ENCODE measurements around the gene ATF6B. TPM values are rescaled to one million over a fixed set of nuclear protein-coding genes. Genes with fewer than 3 reads are reported as not detected.

Gene ATF6B
- total RNA-seq, 1 experiment from 2014 or later = 45.3 TPM

DNA sequence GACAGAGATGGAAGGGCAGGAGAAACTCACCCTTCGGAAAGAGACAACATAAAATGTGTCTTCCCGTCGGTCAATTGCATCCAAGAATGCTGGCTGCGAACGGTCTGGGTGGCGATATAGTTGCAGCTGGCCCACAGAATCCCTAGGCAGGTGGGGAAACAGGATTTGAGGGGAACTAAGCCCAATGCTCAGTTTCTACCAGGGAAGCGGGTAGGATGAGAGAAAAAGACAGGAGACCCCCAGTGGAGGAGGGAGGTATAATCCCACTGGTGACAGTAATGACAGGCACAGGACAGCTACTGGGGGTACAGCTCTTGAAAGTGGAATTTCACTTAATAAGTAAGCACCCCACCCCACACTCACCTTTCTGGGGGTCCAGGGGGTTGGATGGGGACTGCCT is 11.4 kb downstream of the ATF6B start:
- Histone ChIP-seq H3K9ac (ENCODE audit: extremely low read depth, insufficient read length, low read length) (no peak overlapping the region), H2BK5ac (ENCODE audit: insufficient read length, low read length) (no peak overlapping the region), H3K27me3 (ENCODE audit: insufficient read depth, low read length) (no peaks in the 10 kb centered on the region), H3K4ac (ENCODE audit: low read depth, low read length) (no peak overlapping the region), H2BK120ac (ENCODE audit: low read depth, low read length, poor library complexity, severe bottlenecking) (no peak overlapping the region), H3K18ac (ENCODE audit: insufficient read length, low read depth, low read length) (no peak overlapping the region), H4K91ac (ENCODE audit: insufficient read length, low read depth, low read length) (no peak overlapping the region), H3K23me2 (ENCODE audit: insufficient read length, low read depth, low read length, poor library complexity, severe bottlenecking) (no peaks in the 10 kb centered on the region), H2AFZ (ENCODE audit: low read length) (no peak overlapping the region), H3K4me2 (ENCODE audit: insufficient read depth, insufficient read length, low read length) (no peak overlapping the region), H4K8ac (replicated peaks; ENCODE audit: insufficient read length, low read depth, low read length) (no peak overlapping the region), H4K5ac (ENCODE audit: insufficient read length, low read depth, low read length) (no peak overlapping the region), H2BK12ac (ENCODE audit: insufficient read length, low read depth, low read length) (no peak overlapping the region), H3K27ac (ENCODE audit: insufficient read length, low read depth, low read length) (no peak overlapping the region), H2AK5ac (ENCODE audit: insufficient read length, low read length) (no peak overlapping the region), H3K79me2 (ENCODE audit: insufficient read depth, low read length) (no peaks in the 10 kb centered on the region), H3K14ac (ENCODE audit: insufficient read depth, low read length) (no peak overlapping the region), H4K20me1 (ENCODE audit: control insufficient read depth, insufficient read depth, insufficient read length) (no peaks in the 10 kb centered on the region), H3T11ph (ENCODE audit: low read length) (no peak overlapping the region), H3K4me1 (ENCODE audit: insufficient read depth, low read length) (no peaks in the 10 kb centered on the region), H3K23ac (ENCODE audit: insufficient read length, low read depth, low read length) (no peak overlapping the region), H2BK15ac (ENCODE audit: low read depth, low read length) (no peak overlapping the region), H3K9me3 (ENCODE audit: control insufficient read depth, low read depth, low read length) (no peaks in the 10 kb centered on the region), H3K56ac (ENCODE audit: insufficient read length, low read depth, low read length) (no peak overlapping the region), H3K79me1 (ENCODE audit: insufficient read depth, low read depth, low read length, poor library complexity, severe bottlenecking) (no peaks in the 10 kb centered on the region), H2BK20ac (ENCODE audit: low read depth, low read length, poor library complexity, severe bottlenecking) (no peak overlapping the region)
- no peaks in the 10 kb centered on the region; a peak in 1 of 5 replicates for H3K9me3 Mint-ChIP-seq
- DNase-seq = no peak
- no peaks in the 10 kb centered on the region for H3K27me3 Mint-ChIP-seq (ENCODE audit: low read depth)
- WGBS (ENCODE audit: extremely low coverage, insufficient read length, low lambda C conversion rate) = no CpG with 5 or more reads among the region's 7 CpGs
- peaks cover 10 to 53% (median 51%) of the 10 kb centered on the region in 3 experiments; a peak in 6 of 7 replicates for H3K36me3 Mint-ChIP-seq (ENCODE audit: insufficient read depth in 1 of 3, low read depth in 3 of 3)
- peaks cover 0 to 2% of the 10 kb centered on the region in 2 experiments; a peak in 2 of 4 replicates for H3K4me1 Mint-ChIP-seq
- no peak overlapping the region for H3K4me3 Mint-ChIP-seq
- H3K27ac Mint-ChIP-seq = 0 out of 7 replicates have a peak overlapping the region, but pooled peaks of 1 of the 3 experiments have one; percentile 35
- TF ChIP-seq CTCF (conservative IDR thresholded peaks at IDR 0.05) = peak; percentile 57

Data from H9 (cell line).